K562 (cell line): Measurements from ENCODE around the gene ARFGAP1. TPM values are rescaled to one million over a fixed set of nuclear protein-coding genes. Genes with fewer than 3 reads are reported as not detected.

Experiments used
- ATAC-seq: fragments of 200-7000 bp; cut with Tn5 transposase; 3 replicates; pipeline ENCODE4 v1.9.1; 2020; ENCODE audit warnings: moderate library complexity
- BruUV-seq: library from RNA; stranded (reverse); fragments of 400-500 nt; replicated peaks from 2 replicates; lab custom pipeline; 2021; lab: Mats Ljungman, UMichigan
- CTCF ChIA-PET: fragments of 300-600 bp; formaldehyde crosslinking; extraction: SDS; loops from one replicate; lab custom pipeline; 2021; ENCODE audit warnings: low intra/inter-chr PET ratio; lab: Yijun Ruan, JAX
- POLR2A ChIA-PET: fragments of 300-600, 350-650 bp; sonication (Branson Sonifier 250); formaldehyde crosslinking; extraction: SDS; loops from one replicate; lab custom pipeline; 2021; ENCODE audit warnings: antibody characterized with exemption, inconsistent platforms; lab: Yijun Ruan, JAX
- DNase-seq, 4 experiments: peaks; one replicate each; pipeline versions ENCODE4 v3.0.0 to v3.0.0-alpha.2; 2011 to 2018; ENCODE audit warnings: low spot score in 3 of 4, mixed read lengths in 3 of 4; ENCODE audit errors: extremely low read depth in 1 of 4
- FAIRE-seq: peaks from 2 replicates; lab custom pipeline; 2011; peaks lifted over from hg19 to GRCh38; lab: Jason Lieb, UNC
- H2AFZ ChIP-seq: 2 replicates; pipeline ENCODE4 v1.6.0; 2011; ENCODE audit warnings: low read depth, low read length, control low read depth, inconsistent platforms
- H3K27ac ChIP-seq: fragments of 200-600 bp; 3 replicates; pipeline ENCODE4 v1.8.0; 2011; ENCODE audit warnings: low read depth, mild to moderate bottlenecking, control low read depth, inconsistent platforms, low read length, moderate library complexity, mixed read lengths; ENCODE audit errors: extremely low read depth
- H3K27me3 ChIP-seq, 2 experiments: fragments of 300-600 bp in 1 of 2; 2 replicates in 1 of 2; 3 replicates in 1 of 2; pipeline versions ENCODE4 v1.6.0 to v1.8.0; 2011; ENCODE audit warnings: inconsistent platforms in 2 of 2, low read length in 2 of 2, mild to moderate bottlenecking in 1 of 2, mixed read lengths in 1 of 2, moderate library complexity in 1 of 2; ENCODE audit not compliant: control insufficient read depth in 2 of 2, insufficient read depth in 2 of 2
- H3K36me3 ChIP-seq: fragments of 300-600 bp; 3 replicates; pipeline ENCODE4 v1.8.0; 2011; ENCODE audit warnings: mild to moderate bottlenecking, low read length, inconsistent platforms; ENCODE audit not compliant: control insufficient read depth, insufficient read depth
- H3K4me1 ChIP-seq, 2 experiments: fragments of 200-600 bp in 1 of 2; replicated peaks in 1 of 2; 2 replicates in 1 of 2; 3 replicates in 1 of 2; pipeline versions ENCODE4 v1.5.1 to v1.8.0; 2011; ENCODE audit warnings: inconsistent platforms in 2 of 2, low read length in 2 of 2, mild to moderate bottlenecking in 1 of 2, mixed read lengths in 1 of 2, moderate library complexity in 1 of 2; ENCODE audit not compliant: control insufficient read depth in 2 of 2, insufficient read depth in 2 of 2
- H3K4me2 ChIP-seq: 2 replicates; pipeline ENCODE4 v1.6.1; 2011; ENCODE audit warnings: low read length, control low read depth, inconsistent platforms, mixed read lengths; ENCODE audit not compliant: insufficient read depth
- H3K4me3 ChIP-seq: fragments of 200-600 bp; sonication (generic), shearing (Covaris generic); 2 replicates; pipeline ENCODE4 v1.5.1; 2016; ENCODE audit warnings: control low read depth, inconsistent platforms
- H3K79me2 ChIP-seq: fragments of 200-600 bp; 3 replicates; pipeline ENCODE4 v1.8.0; 2011; ENCODE audit warnings: low read length, inconsistent platforms; ENCODE audit not compliant: control insufficient read depth, insufficient read depth
- H3K9ac ChIP-seq, 2 experiments: 2 replicates each; pipeline versions ENCODE4 v1.6.0 to v1.6.1; 2011; ENCODE audit warnings: low read depth in 2 of 2, low read length in 2 of 2, control low read depth in 1 of 2, inconsistent platforms in 1 of 2, mild to moderate bottlenecking in 1 of 2, mixed read lengths in 1 of 2; ENCODE audit not compliant: insufficient read depth in 1 of 2
- H3K9me1 ChIP-seq: one replicate; pipeline ENCODE4 v1.6.0; 2011; ENCODE audit warnings: inconsistent platforms, mild to moderate bottlenecking, low read length, moderate library complexity; ENCODE audit not compliant: control insufficient read depth, insufficient read depth
- H3K9me3 ChIP-seq: replicated peaks from 2 replicates; pipeline ENCODE4 v1.5.1; 2011; ENCODE audit warnings: low read depth, low read length, inconsistent platforms; ENCODE audit not compliant: control insufficient read depth, insufficient read depth
- H4K20me1 ChIP-seq: replicated peaks from 2 replicates; pipeline ENCODE4 v1.6.1; 2011; ENCODE audit warnings: low read length, inconsistent platforms, mixed read lengths; ENCODE audit not compliant: control insufficient read depth, insufficient read depth
- ARHGAP35 ChIP-seq: fragments of 450-650 bp; IDR thresholded peaks from 2 replicates; pipeline ENCODE4 v1.6.1; 2018; ENCODE audit not compliant: partially characterized antibody
- MYC ChIP-seq, 2 experiments: fragments of 250-450 bp in 1 of 2; sonication (Bioruptor Pico) in 1 of 2; IDR thresholded peaks; 2 replicates each; pipeline versions ENCODE4 v1.5.1 to v1.6.1; 2012 to 2021; ENCODE audit warnings: low read depth in 2 of 2, borderline replicate concordance in 1 of 2, improper control_type of control experiment in 1 of 2, low read length in 1 of 2, mild to moderate bottlenecking in 1 of 2, moderate library complexity in 1 of 2
- WGBS: fragments of 100-300 bp; shearing (Covaris generic); methylation state at CpG from one replicate; pipeline ENCODE4 v1.1.6; 2016; ENCODE audit warnings: low coverage, mixed read lengths; ENCODE audit not compliant: insufficient coverage; ENCODE audit errors: missing lambda C conversion rate; 5-methylcytosine and 5-hydroxymethylcytosine counted together
- in situ Hi-C: fragments of 300-500 bp; cut with MboI; formaldehyde crosslinking; loops from 4 replicates; pipeline ENCODE4 v1.15.0; 2018; ENCODE audit warnings: inconsistent platforms, mixed read lengths
- intact Hi-C: fragments of 100-400 bp; cut with micrococcal nuclease; formaldehyde crosslinking; loops from 2 replicates; pipeline ENCODE4 v1.14.2; 2022
- polyA plus RNA-seq, 8 experiments: library from polyadenylated mRNA; depleted of rRNA in 4 of 8; stranded (reverse) in 5 of 8; unstranded in 3 of 8; fragments of >200 nt; fragmentation: Nextera tagmentation in 2 of 8; fragmentation: Illumina TruSeq in 1 of 8; extraction: Ambion mirVana in 2 of 8; extraction: Trizol in 1 of 8; gene quantifications; 2 replicates each; pipeline versions ENCODE4 v1.2.1 to v1.2.3, GENCODE V29; 2011 to 2014; ENCODE audit warnings: inconsistent platforms in 1 of 8, missing spikeins in 1 of 8
- total RNA-seq, 7 experiments: library from RNA; depleted of rRNA in 6 of 7; stranded (reverse); fragments of >200 nt in 6 of 7; fragmentation: Illumina TruSeq in 2 of 7; extraction: Trizol in 2 of 7; gene quantifications; 2 replicates each; pipeline versions ENCODE4 v1.2.1 to v1.2.3, GENCODE V29; 2011 to 2021; ENCODE audit warnings: low replicate concordance in 1 of 7
- TF ChIP-seq, protein P1 (sequence below): fragments of 450-650 bp; IDR thresholded peaks from 2 replicates; pipeline ENCODE4 v1.6.1; 2016
- TF ChIP-seq, protein P2 (sequence below), 2 experiments: IDR thresholded peaks in 1 of 2; conservative IDR thresholded peaks in 1 of 2; 2 replicates each; pipeline ENCODE4 v1.6.1; 2016; ENCODE audit warnings: low read depth in 2 of 2, mild to moderate bottlenecking in 1 of 2, missing compliant biosample characterization in 1 of 2, missing genetic modification characterization in 1 of 2, moderate library complexity in 1 of 2

The ARFGAP1 gene
- total and polyA plus RNA-seq, 9 of the 15 experiments (the other 6 are each of a cell fraction or from before 2014, with no cell fraction given), result 0.53 to 102 (median 33.5) TPM

DNA sequence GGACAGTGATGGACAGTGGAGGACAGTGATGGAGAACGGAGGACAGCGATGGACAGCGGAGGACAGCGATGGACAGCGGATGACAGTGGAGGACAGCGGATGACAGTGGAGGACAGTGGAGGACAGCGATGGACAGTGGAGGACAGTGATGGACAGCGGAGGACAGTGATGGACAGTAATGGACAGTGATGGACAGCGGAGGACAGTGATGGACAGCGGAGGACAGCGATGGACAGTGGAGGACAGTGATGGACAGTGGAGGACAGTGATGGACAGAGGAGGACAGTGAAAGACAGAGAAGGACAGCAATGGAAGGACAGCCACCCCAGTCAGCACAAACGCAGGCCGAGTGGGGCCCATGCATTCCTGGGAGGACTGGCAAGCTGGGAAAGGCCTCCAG, 15.0 kb upstream of the ARFGAP1 start:
- Histone ChIP-seq H4K20me1 (0 out of 2 replicates have a peak, but pooled peaks cover 14% of the 10 kb centered on the region), H3K27me3 (peaks cover 42 to 87% of the 10 kb centered on the region in 2 experiments; a peak in 4 of 5 replicates), H3K4me1 (peaks cover 0 to 28% of the 10 kb centered on the region in 2 experiments; a peak in 2 of 5 replicates), H3K9ac (no peak overlapping the region), H3K4me3 (no peak overlapping the region), H3K27ac (no peak overlapping the region), H3K9me3 (no peaks in the 10 kb centered on the region), H3K36me3 (no peaks in the 10 kb centered on the region), H3K79me2 (no peaks in the 10 kb centered on the region), H3K9me1 (no peaks in the 10 kb centered on the region), H3K4me2 (no peak overlapping the region), H2AFZ (no peak overlapping the region)
- FAIRE-seq (no peak), ATAC-seq (no peak), DNase-seq (no peak)
- intact Hi-C loops, result no loop called here
- ChIA-PET POLR2A (no interaction called here), CTCF (no interaction called here)
- WGBS, result 69% methylated on average over 12 of the region's 13 CpGs
- no TSS peak for BruUV-seq
- in situ Hi-C loops, result no loop called here
- TF ChIP-seq, protein P1, sequence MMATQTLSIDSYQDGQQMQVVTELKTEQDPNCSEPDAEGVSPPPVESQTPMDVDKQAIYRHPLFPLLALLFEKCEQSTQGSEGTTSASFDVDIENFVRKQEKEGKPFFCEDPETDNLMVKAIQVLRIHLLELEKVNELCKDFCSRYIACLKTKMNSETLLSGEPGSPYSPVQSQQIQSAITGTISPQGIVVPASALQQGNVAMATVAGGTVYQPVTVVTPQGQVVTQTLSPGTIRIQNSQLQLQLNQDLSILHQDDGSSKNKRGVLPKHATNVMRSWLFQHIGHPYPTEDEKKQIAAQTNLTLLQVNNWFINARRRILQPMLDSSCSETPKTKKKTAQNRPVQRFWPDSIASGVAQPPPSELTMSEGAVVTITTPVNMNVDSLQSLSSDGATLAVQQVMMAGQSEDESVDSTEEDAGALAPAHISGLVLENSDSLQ, result peak; percentile 70
- TF ChIP-seq, protein P2, sequence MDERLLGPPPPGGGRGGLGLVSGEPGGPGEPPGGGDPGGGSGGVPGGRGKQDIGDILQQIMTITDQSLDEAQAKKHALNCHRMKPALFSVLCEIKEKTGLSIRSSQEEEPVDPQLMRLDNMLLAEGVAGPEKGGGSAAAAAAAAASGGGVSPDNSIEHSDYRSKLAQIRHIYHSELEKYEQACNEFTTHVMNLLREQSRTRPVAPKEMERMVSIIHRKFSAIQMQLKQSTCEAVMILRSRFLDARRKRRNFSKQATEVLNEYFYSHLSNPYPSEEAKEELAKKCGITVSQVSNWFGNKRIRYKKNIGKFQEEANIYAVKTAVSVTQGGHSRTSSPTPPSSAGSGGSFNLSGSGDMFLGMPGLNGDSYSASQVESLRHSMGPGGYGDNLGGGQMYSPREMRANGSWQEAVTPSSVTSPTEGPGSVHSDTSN (CRISPR knock-in tag; IDR thresholded peaks at IDR 0.05; ENCODE audit: low read depth), result no peak
- TF ChIP-seq, protein P2 (tag; conservative IDR thresholded peaks at IDR 0.05; ENCODE audit: low read depth), result peak; percentile 18; the same call in 1 of the 2 replicates
- TF ChIP-seq MYC (IDR thresholded peaks at IDR 0.05; ENCODE audit: low read depth, low read length) (no peak), MYC (CRISPR knock-in tag; IDR thresholded peaks at IDR 0.05; ENCODE audit: borderline replicate concordance, low read depth) (no peak), ARHGAP35 (peak; percentile 71)
